HEK293 (cell line): ENCODE measurements around the gene TP53I11.

ENCODE experiments used
- CTCF ChIA-PET: fragments of 350-600 bp; formaldehyde crosslinking; extraction: SDS; loops from one replicate; lab custom pipeline; 2021; ENCODE audit warnings: antibody characterized with exemption; lab: Yijun Ruan, JAX
- POLR2A ChIA-PET: fragments of 300-600 bp; formaldehyde crosslinking; extraction: SDS; loops from one replicate; lab custom pipeline; 2020; ENCODE audit warnings: antibody characterized with exemption, inconsistent platforms; lab: Yijun Ruan, JAX
- H3K27ac ChIP-seq: fragments of 200-500 bp; sonication (Bioruptor generic); 2 replicates; pipeline ENCODE4 v1.5.1; 2014; ENCODE audit warnings: low read depth, low read length, control low read depth, inconsistent platforms; ENCODE audit errors: extremely low read depth
- H3K36me3 ChIP-seq, 2 experiments: fragments of 200-500 bp in 1 of 2; sonication (Bioruptor generic) in 1 of 2; 1 replicate in 1 of 2; 2 replicates in 1 of 2; pipeline ENCODE4 v1.5.1; 2014 to 2017; ENCODE audit warnings: inconsistent platforms in 2 of 2, low read length in 2 of 2; ENCODE audit not compliant: control insufficient read depth in 2 of 2, insufficient read depth in 1 of 2
- H3K4me1 ChIP-seq: fragments of 200-500 bp; sonication (Bioruptor generic); 2 replicates; pipeline ENCODE4 v1.5.1; 2014; ENCODE audit warnings: mild to moderate bottlenecking, low read length, inconsistent platforms; ENCODE audit not compliant: control insufficient read depth, insufficient read depth
- H3K4me3 ChIP-seq: 2 replicates; pipeline ENCODE4 v1.5.1; 2011; ENCODE audit warnings: low read depth, mild to moderate bottlenecking, control low read depth, low read length, moderate library complexity
- H3K9me3 ChIP-seq: fragments of 200-500 bp; sonication (Bioruptor generic); 2 replicates; pipeline ENCODE4 v1.5.1; 2014; ENCODE audit warnings: low read depth, low read length, inconsistent platforms; ENCODE audit not compliant: control insufficient read depth, insufficient read depth
- EGR2 ChIP-seq: fragments of 450-650 bp; formaldehyde crosslinking; IDR thresholded peaks from 2 replicates; pipeline ENCODE4 v1.5.1; 2016; ENCODE audit warnings: low read depth, missing biosample characterization, missing genetic modification characterization
- FEZF1 ChIP-seq: fragments of 450-650 bp; formaldehyde crosslinking; IDR thresholded peaks from 2 replicates; pipeline ENCODE4 v1.5.1; 2016; ENCODE audit warnings: missing biosample characterization, missing genetic modification characterization
- GLIS1 ChIP-seq: fragments of 450-650 bp; formaldehyde crosslinking; IDR thresholded peaks from 2 replicates; pipeline ENCODE4 v1.5.1; 2016; ENCODE audit warnings: missing biosample characterization, missing genetic modification characterization
- HOXC10 ChIP-seq: sonication (generic); formaldehyde crosslinking; IDR thresholded peaks from 2 replicates; pipeline ENCODE4 v1.8.1; 2023; ENCODE audit warnings: mild to moderate bottlenecking, missing genetic modification reagents
- HOXD13 ChIP-seq: sonication (generic); formaldehyde crosslinking; IDR thresholded peaks from 2 replicates; pipeline ENCODE4 v1.8.0; 2022; ENCODE audit warnings: missing genetic modification reagents, borderline replicate concordance
- KLF9 ChIP-seq: fragments of 450-650 bp; formaldehyde crosslinking; IDR thresholded peaks from 2 replicates; pipeline ENCODE4 v1.5.1; 2016; ENCODE audit warnings: missing biosample characterization, missing genetic modification characterization, low read depth
- SALL2 ChIP-seq: fragments of 450-650 bp; formaldehyde crosslinking; IDR thresholded peaks from 2 replicates; pipeline ENCODE4 v1.5.0; 2017; ENCODE audit warnings: missing biosample characterization, mild to moderate bottlenecking, missing genetic modification characterization, borderline replicate concordance
- WT1 ChIP-seq: fragments of 450-650 bp; formaldehyde crosslinking; IDR thresholded peaks from 2 replicates; pipeline ENCODE4 v1.5.1; 2016; ENCODE audit warnings: missing biosample characterization, missing genetic modification characterization
- ZFHX2 ChIP-seq: fragments of 450-650 bp; formaldehyde crosslinking; conservative IDR thresholded peaks from 2 replicates; pipeline ENCODE4 v1.5.1; 2016; ENCODE audit warnings: missing biosample characterization, missing genetic modification characterization
- ZIC2 ChIP-seq: fragments of 450-650 bp; formaldehyde crosslinking; IDR thresholded peaks from 2 replicates; pipeline ENCODE4 v1.5.1; 2016; ENCODE audit warnings: missing biosample characterization, missing genetic modification characterization
- ZNF24 ChIP-seq: fragments of 450-650 bp; formaldehyde crosslinking; IDR thresholded peaks from 2 replicates; pipeline ENCODE4 v1.5.1; 2016; ENCODE audit warnings: missing biosample characterization, missing genetic modification characterization
- ZNF510 ChIP-seq: fragments of 450-650 bp; formaldehyde crosslinking; IDR thresholded peaks from 2 replicates; pipeline ENCODE4 v1.5.1; 2018; ENCODE audit warnings: mild to moderate bottlenecking, missing genetic modification characterization, missing biosample characterization; ENCODE audit not compliant: insufficient replicate concordance
- ZNF600 ChIP-seq: fragments of 450-650 bp; formaldehyde crosslinking; IDR thresholded peaks from 2 replicates; pipeline ENCODE4 v1.5.1; 2016; ENCODE audit warnings: missing biosample characterization, missing genetic modification characterization
- ZNF610 ChIP-seq: fragments of 450-650 bp; formaldehyde crosslinking; IDR thresholded peaks from 2 replicates; pipeline ENCODE4 v1.5.1; 2016; ENCODE audit warnings: missing biosample characterization, missing genetic modification characterization, borderline replicate concordance
- TF ChIP-seq, protein P1 (sequence below): fragments of 450-650 bp; formaldehyde crosslinking; IDR thresholded peaks from 2 replicates; pipeline ENCODE4 v1.5.1; 2017; ENCODE audit warnings: missing biosample characterization, missing genetic modification characterization
- TF ChIP-seq, protein P2 (sequence below): fragments of 450-650 bp; formaldehyde crosslinking; IDR thresholded peaks from 2 replicates; pipeline ENCODE4 v1.5.1; 2017; ENCODE audit warnings: missing biosample characterization, mild to moderate bottlenecking, missing genetic modification characterization, moderate library complexity
- TF ChIP-seq, protein P3 (sequence below): fragments of 450-650 bp; formaldehyde crosslinking; IDR thresholded peaks from 2 replicates; pipeline ENCODE4 v1.5.1; 2016; ENCODE audit warnings: missing biosample characterization, missing genetic modification characterization
- TF ChIP-seq, protein P4 (sequence below): fragments of 450-650 bp; IDR thresholded peaks from 2 replicates; pipeline ENCODE4 v1.5.1; 2018; ENCODE audit warnings: missing biosample characterization, missing genetic modification characterization

TP53I11 gene

DNA sequence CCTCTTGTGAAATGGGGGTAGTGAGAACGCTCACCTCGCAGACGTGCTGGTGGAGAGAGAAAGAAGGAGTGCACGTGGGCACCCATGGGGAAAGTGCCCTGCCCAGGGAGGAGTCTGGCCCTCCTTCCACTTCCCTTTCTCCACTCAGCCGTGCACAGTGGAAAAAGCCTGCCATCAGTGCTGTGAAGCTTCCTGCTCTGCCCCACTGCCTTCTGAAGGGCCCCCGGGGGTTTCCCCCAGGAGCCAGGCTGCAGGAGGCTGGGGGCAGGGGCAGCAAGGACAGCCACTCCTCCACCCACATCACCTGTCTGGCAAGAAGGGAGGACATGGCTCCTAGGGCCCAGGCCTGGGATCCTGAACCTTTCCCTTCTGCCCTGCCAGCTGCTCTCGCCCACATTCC is 7.6 kb downstream of the TP53I11 start:
- Histone ChIP-seq H3K36me3 (peaks cover 0 to 16% of the 10 kb centered on the region in 2 experiments; a peak in 1 of 3 replicates), H3K4me1 (no peaks in the 10 kb centered on the region), H3K4me3 (no peak overlapping the region), H3K27ac (no peak overlapping the region), H3K9me3 (no peaks in the 10 kb centered on the region)
- TF ChIP-seq GLIS1 (tag by site-specific recombination): peak; percentile 39; the same call in 1 of the 2 replicates
- TF ChIP-seq HOXD13 (CRISPR knock-in tag): no peak
- peak; percentile 37; the same call in 1 of the 2 replicates for TF ChIP-seq ZNF600
- TF ChIP-seq HOXC10 (CRISPR knock-in tag): no peak
- ChIA-PET CTCF (interaction anchor here (0.8 kb wide), 2 partner anchors 32 to 162 kb away, joined by 3 read pairs; no protein-coding TSS in a partner anchor), POLR2A (interaction anchor here (1.6 kb wide), 1 partner anchor 11 kb away, joined by 3 read pairs; no protein-coding TSS in a partner anchor)

DNA sequence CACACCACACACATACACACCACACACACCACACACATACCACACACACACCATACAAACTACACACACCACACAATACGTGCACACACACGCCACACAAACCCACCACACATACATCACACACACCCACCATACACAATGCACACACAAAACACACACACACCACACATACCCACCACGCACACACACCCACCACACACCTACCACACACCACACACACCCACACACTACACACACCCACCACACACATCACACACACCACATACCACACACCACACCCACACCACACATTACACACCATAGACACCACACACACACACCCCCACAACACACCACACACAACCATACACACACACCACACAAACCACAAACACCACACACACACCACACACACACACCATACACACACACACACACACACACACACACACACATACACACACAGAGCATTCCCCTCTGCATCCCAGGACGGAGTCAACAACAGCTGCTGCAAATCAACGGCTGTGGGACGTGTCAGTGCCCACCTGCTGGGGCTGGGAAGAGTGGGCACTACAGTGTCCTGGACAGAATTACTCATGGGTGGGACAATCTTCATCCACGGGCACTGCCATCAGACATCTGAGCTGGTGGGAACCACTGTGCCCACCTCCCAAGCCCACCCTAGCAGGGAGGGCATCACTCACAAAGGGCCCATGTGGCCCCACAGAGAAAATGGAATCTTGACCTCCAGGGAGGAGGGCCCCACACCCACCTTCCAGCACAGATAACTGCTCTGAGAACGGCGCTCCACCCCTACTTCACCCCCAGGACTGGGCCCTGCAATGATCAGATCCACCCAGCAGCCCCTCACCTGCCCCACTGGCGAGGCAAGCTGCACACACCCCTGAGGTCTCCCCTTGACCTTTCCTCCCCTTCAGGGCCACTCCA is 8.4 kb downstream of the TP53I11 start:
- POLR2A ChIA-PET: no interaction called here
- no peaks in the 10 kb centered on the region for H3K4me1 ChIP-seq
- TF ChIP-seq KLF9 (tag by site-specific recombination) (peak; percentile 54; the same call in 1 of the 2 replicates), ZFHX2 (peak; percentile 98), EGR2 (tag by site-specific recombination) (peak; percentile 99), ZIC2 (tag by site-specific recombination) (0 out of 2 replicates have a peak, but pooled peaks have one; percentile 19), ZNF510 (tag by site-specific recombination) (no peak), SALL2 (0 out of 2 replicates have a peak, but pooled peaks have one; percentile 40)
- TF ChIP-seq, protein P1, sequence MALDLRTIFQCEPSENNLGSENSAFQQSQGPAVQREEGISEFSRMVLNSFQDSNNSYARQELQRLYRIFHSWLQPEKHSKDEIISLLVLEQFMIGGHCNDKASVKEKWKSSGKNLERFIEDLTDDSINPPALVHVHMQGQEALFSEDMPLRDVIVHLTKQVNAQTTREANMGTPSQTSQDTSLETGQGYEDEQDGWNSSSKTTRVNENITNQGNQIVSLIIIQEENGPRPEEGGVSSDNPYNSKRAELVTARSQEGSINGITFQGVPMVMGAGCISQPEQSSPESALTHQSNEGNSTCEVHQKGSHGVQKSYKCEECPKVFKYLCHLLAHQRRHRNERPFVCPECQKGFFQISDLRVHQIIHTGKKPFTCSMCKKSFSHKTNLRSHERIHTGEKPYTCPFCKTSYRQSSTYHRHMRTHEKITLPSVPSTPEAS (tag by site-specific recombination): peak; percentile 38; the same call in 1 of the 2 replicates
- TF ChIP-seq, protein P2, sequence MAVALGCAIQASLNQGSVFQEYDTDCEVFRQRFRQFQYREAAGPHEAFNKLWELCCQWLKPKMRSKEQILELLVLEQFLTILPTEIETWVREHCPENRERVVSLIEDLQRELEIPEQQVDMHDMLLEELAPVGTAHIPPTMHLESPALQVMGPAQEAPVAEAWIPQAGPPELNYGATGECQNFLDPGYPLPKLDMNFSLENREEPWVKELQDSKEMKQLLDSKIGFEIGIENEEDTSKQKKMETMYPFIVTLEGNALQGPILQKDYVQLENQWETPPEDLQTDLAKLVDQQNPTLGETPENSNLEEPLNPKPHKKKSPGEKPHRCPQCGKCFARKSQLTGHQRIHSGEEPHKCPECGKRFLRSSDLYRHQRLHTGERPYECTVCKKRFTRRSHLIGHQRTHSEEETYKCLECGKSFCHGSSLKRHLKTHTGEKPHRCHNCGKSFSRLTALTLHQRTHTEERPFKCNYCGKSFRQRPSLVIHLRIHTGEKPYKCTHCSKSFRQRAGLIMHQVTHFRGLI (tag by site-specific recombination): no peak
- TF ChIP-seq, all 188 proteins: peak for 6

DNA sequence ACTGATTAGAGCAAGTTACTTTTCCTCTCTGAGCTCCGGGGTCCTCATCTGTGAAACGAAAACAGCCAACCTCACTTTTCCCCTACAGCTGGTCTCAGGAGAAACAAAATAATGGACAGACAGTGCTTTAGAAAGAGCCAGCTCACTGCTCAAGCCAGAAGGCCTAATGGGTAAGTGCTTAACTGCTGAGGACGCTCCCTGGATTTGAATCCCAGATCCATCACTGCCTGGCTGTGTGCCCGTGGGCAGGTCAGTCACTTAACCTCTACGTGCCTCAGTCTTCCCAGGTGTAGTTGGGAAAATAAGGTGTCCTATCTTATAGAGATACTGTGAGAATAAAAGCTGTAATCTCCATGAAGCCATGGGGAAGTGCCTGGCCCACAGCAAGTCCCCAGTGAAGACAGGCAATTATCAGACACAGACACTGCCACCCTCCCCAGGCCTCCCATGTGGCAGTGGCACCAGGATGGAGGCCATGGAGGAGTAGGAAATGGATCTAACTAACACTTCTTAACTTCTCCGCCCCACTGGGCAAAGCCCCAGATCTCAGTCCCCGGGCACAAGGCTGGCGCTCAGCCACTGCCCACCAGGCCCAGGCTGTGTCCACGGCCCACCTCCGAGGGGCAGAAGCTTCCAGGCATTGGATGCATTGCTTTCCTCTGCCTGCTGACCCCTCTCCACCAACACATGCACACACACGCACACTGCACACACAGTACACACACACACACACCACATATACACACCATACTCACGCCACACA is 9.2 kb downstream of the TP53I11 start:
- Histone ChIP-seq H3K4me1 (no peaks in the 10 kb centered on the region), H3K4me3 (no peak overlapping the region), H3K9me3 (no peaks in the 10 kb centered on the region)
- no peak for TF ChIP-seq ZNF24 (tag by site-specific recombination)
- TF ChIP-seq FEZF1: no peak
- no peak for TF ChIP-seq WT1 (tag by site-specific recombination)
- TF ChIP-seq ZNF610 (tag by site-specific recombination): no peak
- TF ChIP-seq, protein P3, sequence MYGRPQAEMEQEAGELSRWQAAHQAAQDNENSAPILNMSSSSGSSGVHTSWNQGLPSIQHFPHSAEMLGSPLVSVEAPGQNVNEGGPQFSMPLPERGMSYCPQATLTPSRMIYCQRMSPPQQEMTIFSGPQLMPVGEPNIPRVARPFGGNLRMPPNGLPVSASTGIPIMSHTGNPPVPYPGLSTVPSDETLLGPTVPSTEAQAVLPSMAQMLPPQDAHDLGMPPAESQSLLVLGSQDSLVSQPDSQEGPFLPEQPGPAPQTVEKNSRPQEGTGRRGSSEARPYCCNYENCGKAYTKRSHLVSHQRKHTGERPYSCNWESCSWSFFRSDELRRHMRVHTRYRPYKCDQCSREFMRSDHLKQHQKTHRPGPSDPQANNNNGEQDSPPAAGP: no peak
- TF ChIP-seq, protein P4, sequence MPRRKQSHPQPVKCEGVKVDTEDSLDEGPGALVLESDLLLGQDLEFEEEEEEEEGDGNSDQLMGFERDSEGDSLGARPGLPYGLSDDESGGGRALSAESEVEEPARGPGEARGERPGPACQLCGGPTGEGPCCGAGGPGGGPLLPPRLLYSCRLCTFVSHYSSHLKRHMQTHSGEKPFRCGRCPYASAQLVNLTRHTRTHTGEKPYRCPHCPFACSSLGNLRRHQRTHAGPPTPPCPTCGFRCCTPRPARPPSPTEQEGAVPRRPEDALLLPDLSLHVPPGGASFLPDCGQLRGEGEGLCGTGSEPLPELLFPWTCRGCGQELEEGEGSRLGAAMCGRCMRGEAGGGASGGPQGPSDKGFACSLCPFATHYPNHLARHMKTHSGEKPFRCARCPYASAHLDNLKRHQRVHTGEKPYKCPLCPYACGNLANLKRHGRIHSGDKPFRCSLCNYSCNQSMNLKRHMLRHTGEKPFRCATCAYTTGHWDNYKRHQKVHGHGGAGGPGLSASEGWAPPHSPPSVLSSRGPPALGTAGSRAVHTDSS: no peak
- TF ChIP-seq, all 188 proteins: peak for 0
- Histone ChIP-seq H3K27ac (no peak overlapping the region), H3K36me3 (peaks cover 0 to 13% of the 10 kb centered on the region in 2 experiments; a peak in 1 of 3 replicates)
- ChIA-PET POLR2A (no interaction called here), CTCF (interaction anchor here (0.5 to 18.1 kb wide), 7 partner anchors 9 to 328 kb away, joined by 3 to 847 read pairs (median 6); no protein-coding TSS in a partner anchor)

More for the DNA sequence above, 8.4 kb downstream of the TP53I11 start:
- Histone ChIP-seq H3K27ac (no peak overlapping the region), H3K9me3 (no peaks in the 10 kb centered on the region), H3K36me3 (peaks cover 0 to 16% of the 10 kb centered on the region in 2 experiments; a peak in 1 of 3 replicates), H3K4me3 (no peak overlapping the region)
- CTCF ChIA-PET: interaction anchor here (1.0 to 18.1 kb wide), 2 partner anchors 13 to 161 kb away, joined by 3 to 847 read pairs; no protein-coding TSS in a partner anchor
